ACHN (cell line): ENCODE data around the gene CTNNBL1.

Source experiments
- DNase-seq: peaks from one replicate; pipeline ENCODE4 v3.0.0-alpha.2; 2015
- in situ Hi-C: cut with HindIII; loops from 2 replicates; pipeline ENCODE4 v1.10.0; 2017; ENCODE audit warnings: low sequenced_read_pairs, low pct_ligation_motif_present, low pct_unique_long_range_greater_than_20kb

CTNNBL1 gene

DNA sequence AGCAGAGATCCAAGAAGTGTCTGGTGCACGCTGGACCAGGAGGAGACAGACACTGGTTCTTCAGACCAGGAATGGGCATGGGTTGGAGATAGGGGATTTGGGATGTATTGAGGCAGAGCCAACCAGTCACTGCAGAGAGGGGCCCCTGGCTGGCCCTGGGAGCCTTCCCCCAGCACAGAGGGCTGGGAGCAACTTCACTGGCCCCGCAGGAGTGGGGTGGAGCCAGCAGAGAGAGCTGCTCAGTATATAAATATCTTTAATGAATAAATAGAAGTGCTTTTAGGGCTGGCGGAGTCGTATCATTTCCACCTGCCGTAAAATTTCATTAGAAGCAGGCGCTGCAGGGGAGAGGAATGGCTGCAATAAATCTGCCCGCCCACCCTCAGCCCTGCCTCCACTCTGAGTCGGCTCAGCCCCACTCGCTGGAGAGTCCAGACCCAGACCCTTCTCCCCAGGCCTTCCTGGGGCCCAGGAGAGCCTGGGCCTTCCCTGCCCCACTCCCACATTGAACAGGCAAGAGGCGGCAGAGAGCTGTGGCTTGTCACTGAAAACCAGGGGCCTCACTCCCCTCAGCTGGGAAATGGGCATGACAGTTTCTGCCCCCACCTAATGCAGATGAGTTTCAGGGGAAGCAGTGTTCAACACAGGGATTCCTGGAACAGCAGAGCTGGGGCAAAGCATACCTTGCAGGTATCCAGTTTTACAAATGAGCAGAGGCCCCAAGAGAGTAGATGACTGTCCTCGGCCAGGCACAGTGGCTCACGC, 185.2 kb downstream of the CTNNBL1 start:
- in situ Hi-C loops = no loop called here
- DNase-seq = no peak

DNA sequence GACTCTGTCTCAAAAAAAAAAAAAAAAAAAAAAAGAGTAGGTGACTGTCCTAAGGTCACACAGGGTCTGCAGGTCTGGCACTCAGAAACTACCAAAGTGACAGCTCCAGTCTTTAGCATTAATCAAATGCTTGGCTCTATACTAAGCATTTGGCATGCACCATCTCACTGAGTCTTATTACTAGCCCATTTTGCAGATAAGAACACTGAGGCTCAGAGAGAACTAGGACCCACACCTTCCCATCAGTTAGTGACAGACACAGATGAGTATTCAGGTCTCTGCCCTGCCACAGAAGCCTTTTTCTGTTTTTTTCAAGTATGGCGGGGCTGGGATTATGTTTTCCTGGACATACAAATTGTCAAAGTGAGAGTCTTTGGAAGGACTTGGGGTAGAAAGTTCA, 186.0 kb downstream of the CTNNBL1 start:
- DNase-seq = no peak
- in situ Hi-C loops = no loop called here

DNA sequence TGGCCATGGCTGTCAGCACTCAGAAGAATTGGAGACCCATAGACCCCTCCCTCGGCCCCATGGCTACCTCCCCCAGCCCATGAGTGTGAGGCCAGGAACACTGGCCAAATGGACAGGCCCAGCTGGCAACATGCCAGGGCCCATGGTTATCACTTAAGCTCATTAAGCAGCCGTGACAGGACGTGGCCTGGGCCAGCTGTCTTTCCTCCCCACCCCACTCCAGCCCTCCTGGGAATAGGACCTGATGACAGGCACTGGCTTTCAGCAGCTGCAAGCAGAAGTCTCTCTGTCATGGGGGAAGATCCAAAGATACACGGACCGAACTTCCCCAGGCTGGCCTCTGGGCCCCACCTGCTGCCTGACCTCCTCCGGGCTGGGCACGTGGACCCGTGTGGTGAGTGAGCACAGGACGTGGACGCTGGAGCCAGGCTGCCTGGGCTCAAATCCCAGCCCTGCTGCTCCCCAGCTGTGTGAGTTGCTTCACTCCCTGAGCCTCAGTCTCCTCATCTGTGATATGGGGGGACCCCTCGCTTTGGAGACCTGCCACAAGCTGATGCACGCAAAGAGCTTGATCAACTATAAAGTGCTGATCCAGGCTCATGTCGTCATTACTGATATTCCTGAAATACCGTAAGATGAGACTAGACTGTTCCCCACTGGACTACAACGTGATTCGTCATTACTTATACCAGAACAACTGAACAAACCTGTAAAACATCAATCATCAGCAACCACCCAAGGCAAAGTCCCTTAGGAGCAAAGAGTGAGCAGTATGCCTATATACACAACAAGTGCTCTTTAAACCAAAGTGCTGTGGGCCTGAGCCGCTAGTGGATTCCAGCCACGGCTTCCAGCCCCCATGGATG, 187.1 kb downstream of the CTNNBL1 start:
- in situ Hi-C loops = no loop called here
- no peak for DNase-seq

DNA sequence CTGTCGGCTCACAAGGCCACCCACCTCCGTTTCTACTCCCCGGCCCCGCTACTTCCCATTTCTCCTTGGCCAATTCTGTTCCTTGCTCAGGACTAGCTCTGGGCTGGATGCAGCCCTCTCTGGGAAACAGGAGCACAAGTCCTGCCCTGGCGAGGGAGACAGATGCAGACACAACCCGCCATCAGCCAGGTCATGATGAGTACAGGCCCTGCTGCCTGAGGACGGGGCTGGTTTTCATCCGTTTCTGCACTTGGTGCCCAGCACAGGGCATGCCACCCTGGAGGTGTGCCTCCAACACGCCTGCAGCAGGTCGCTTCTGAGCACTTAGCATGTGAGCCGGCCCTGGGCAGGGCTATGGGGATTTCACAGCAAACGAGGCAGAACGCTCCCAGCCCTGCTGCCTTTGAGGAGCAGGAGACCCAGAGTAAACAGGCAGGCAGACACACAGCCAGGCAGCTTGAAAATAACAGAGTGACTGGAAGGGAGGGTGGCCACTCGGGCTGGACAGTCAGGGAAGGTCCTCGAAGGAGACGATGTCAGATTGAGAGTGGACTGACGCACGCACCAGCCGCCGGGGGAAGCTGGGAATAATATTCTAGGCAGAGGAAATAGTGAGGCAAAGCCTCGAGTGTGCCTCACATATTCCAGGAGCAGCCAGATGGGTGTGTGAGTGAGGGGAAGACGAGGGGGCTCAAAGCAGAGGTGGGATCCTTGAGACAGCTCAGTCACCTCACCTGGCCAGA, 187.9 kb downstream of the CTNNBL1 start:
- in situ Hi-C loops = no loop called here
- DNase-seq = no peak

DNA sequence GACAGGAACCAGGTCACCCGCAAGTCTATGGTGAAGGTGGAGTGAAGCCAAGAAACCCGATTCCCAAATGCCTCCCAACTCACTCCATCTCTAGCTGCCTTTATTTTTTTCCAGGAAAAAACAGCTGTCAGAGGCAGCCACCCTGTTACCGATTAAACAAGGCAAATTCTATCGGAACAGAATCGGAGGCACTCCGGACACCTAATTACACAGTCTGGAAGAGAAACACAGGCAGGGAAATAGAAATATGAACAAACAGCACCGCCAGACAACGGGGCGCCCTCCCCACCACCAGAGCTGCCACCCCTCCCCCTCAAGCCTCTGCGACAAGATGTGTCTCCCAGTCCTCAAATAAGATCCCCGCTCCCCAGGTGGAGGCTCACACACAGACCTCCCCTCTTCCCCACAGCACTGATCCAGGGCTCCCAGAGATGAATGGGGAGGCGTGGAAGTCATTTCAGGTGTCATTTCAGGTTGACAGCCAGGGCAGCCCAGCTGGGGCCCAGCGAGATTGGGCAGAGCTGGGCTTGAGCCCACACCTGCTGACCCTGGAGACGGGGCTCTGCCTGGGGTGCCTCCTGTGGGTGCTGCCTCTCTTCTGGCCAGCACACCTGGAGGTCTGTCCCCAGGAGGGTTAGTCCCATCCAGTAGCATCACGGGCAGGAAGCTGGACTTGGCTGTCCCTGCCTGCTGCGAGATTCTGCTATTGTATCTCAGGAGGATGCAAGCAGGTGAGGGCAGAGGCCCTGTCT, 189.3 kb downstream of the CTNNBL1 start:
- in situ Hi-C loops = no loop called here
- no peak for DNase-seq

DNA sequence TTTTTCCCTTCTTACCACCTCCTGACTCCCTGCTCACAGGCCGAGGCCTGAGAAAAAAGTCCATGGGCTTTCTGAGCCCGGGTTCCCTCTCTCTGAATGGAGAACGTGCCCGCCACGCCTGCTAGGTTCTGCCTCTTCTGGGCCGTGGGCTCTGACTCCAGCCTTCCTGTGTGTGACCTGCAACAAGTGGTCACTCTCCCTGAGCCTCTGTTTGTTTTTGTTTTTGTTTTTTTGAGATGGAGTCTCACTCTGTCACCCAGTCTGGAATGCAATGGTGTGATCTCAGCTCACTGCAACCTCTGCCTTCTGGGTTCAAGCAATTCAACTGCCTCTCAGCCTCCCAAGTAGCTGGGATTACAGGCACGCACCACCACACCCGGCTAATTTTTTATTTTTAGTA, 191.2 kb downstream of the CTNNBL1 start:
- in situ Hi-C loops = no loop called here
- no peak for DNase-seq

DNA sequence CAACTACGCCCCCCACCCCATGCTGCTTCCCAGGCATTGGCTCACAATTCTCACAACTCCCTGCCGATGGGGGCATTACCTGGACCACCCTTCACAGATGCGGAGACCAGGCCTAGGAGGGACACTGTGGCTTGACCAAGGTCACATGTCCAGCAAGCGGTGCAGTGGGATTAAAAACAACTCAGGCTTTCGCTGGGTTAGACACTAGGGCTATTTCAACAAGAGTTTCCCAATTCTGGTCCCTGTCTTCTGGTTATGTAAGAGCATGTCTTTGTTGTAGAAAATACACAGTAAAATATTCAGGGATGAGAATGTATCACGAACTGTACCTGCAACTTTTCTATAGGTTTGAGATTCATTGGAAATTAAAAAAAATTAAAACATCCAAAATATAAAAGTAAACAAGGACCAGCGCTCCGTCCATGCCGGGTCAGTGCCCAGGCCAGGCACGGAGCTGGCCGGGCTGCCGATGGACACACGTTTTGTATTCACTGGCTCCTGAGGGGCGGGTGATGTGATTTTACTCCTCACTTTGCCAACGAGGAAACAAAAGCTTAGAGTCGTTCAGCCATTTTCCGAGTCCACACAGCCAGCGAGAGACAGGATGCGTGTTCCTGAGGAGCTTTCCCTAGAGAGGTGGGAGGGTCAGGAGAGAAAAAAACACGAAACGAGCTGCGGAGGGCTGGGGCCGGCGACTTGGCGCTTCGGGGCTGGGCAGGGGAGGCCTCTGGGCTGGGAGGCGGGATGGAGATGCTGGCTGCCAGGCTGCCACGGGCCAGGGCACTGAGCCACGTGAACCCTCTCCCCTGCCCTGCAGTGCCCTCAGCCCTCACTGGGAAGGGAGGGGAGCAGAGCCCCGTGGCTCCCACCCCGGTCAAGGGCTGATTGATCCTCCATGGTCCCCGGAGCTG, 192.0 kb downstream of the CTNNBL1 start:
- in situ Hi-C loops = no loop called here
- DNase-seq = no peak

DNA sequence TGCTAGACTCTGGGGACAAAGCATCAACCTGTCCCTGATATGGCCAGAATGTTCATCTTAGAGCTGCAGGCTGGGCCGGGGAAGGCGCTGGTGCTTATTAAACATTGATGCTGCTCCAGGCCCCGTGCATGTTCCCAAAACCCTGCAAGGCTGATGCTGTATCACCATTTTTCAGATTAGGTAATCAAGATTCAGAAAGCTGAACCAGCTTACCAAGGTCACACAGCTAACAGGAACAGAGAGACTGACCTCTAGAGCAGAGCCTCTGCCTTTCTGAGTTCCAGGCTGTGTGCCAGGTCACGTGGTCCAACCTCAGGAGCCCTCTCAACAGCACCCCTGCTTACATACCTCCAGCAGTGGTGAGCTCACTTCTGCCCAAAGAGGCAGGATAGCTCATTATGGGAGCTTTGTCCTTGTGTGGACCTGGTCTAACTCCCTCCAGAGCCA, 193.0 kb downstream of the CTNNBL1 start:
- in situ Hi-C loops = no loop called here
- peak; percentile 5 for DNase-seq

DNA sequence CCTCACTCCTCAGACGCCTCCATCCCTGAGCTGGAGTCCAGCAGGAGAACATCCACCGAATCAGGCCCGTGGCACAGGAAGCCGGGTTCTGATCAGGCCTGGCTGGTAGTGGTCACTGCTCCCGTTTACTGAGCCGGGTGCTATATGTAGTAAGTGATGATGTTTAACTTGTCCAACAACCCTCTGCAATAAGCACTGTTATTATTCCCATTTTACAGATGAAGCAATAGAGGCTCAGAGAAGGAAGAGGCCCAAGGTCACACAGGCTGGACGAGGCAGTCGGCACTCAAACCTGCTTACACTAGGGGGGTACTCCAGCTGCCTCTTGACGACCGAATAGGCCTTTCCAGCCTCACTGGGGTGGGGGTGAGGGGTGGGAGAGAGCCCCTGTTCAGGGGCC, 194.8 kb downstream of the CTNNBL1 start:
- in situ Hi-C loops = no loop called here
- no peak for DNase-seq

DNA sequence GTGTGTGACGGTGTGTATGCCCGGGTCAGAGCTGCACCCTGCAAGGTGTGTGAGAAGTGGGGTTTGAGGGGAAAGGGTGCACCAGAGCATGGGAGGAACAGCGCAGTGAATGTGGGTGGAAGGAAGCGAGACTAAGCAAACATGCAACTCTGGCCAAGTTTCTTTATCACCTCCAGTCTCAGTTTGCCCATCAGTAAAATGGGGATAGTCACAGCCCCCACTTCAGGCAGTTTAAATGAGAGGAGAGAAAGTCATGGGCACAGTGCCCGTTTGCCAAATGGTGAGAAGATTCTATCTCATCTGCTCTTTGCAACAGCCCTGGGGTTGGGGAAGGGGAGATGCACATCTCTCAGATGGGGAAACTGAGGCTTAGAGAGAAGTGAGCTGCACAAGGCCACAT, 196.3 kb downstream of the CTNNBL1 start:
- in situ Hi-C loops = no loop called here
- no peak for DNase-seq

DNA sequence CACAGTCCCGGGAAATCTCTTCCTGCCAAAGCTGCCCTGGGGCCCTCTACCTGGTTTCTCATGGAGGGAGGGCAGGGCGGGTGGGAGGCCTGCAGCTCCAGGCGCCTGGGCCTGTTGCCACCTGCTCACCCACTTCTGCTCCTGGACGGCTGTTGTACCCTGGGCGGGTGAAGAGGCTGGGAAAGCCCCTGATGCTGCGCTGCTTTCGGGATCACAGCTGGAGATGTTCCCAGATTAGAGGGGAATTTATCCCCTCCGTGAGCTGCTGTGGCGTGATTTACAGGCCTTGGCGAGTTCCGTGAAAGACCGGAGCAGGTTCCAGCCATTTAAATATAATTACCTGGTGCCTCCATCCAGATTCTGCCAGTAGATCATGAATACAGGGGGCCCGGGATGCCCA, 196.8 kb downstream of the CTNNBL1 start:
- in situ Hi-C loops = no loop called here
- DNase-seq = no peak

DNA sequence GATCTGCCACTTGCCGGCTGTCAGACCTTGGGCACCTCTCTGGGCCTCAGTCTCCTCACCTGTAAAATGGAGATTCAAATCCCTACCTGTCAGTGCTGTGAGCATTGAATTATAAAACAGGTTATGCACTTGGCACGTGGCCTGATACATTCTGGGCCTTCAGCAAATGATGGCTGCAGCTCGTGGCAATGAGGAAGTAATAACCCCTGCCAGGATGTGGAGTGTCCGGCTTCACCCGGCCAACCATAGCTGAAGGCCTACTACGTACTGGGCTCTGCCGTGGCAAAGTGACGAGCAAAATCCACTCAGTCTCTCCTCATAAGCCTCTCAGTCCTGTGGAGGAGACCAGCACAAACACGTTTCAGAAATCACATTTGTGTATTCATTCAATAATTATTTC, 198.2 kb downstream of the CTNNBL1 start:
- in situ Hi-C loops = no loop called here
- no peak for DNase-seq

DNA sequence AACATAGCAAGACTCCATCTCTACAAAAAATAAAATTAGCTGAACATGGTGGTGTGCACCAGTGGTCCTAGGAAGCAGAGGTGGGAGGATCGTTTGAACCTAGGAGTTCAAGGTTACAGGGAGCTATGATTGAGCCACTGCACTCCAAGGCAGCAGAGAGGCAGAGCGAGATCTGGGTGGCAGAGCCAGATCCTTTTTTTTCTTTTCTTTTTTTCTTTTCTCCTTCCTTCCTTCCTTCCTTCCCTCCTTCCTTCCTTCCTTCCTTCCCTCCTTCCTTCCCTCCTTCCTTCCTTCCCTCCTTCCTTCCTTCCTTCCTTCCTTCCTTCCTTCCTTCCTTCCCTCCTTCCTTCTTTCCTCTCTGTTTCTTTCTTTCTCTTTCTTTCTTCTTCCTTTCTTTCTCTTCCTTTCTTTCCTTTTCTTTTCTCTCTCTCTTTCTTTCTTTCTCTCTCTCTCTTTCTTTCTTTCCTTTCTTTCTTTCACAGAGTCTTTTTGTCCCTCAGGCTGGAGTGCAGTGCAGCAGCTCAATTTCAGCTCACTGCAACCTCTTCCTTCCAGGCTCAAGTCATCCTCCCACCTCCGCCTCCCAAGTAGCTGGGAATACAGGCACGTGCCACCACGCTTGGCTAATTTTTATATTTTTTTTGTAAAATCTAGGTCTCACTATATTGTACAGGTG, 199.9 kb downstream of the CTNNBL1 start:
- DNase-seq = no peak

DNA sequence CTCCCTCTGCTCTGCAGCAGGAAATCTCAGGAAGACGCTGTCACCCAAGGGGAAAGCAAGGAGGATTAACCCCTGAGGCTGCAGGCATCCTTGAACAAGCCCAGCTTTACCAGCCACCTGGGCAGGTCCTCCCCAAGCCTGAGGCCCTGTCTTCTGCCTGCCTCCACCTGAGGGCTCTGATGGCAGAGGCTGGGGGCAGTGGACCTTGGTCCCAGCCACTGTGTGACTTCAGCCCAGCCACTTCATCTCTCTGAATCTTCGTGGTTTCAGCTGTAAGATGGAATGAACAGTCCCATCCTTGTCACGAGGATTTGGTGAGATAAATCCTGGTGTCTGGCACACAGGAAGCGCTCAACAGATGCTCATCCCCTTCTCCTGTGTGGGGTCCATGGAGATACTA, 200.6 kb downstream of the CTNNBL1 start:
- DNase-seq = no peak
- in situ Hi-C loops = no loop called here

More for the DNA sequence above, 199.9 kb downstream of the CTNNBL1 start:
- in situ Hi-C loops = no loop called here

DNA sequence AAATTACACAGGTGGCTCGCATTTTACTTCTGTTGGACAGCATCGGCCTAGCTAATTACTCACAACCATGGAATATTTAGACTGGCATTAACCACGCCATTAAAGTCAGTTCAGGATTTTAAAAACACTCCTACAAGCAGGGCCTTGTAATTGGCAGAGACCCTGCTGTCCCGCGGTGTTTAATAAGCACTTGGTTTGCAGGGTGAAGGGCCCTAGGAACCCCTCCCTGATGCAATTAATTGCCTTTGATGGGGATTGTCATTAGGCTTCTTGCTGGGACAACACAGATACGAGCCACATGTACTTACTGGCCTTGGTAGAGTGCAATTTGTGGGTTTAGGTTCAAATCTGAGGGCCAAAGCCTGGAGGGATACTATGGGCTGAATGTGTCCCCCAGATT, 201.3 kb downstream of the CTNNBL1 start:
- DNase-seq = no peak
- in situ Hi-C loops = no loop called here

DNA sequence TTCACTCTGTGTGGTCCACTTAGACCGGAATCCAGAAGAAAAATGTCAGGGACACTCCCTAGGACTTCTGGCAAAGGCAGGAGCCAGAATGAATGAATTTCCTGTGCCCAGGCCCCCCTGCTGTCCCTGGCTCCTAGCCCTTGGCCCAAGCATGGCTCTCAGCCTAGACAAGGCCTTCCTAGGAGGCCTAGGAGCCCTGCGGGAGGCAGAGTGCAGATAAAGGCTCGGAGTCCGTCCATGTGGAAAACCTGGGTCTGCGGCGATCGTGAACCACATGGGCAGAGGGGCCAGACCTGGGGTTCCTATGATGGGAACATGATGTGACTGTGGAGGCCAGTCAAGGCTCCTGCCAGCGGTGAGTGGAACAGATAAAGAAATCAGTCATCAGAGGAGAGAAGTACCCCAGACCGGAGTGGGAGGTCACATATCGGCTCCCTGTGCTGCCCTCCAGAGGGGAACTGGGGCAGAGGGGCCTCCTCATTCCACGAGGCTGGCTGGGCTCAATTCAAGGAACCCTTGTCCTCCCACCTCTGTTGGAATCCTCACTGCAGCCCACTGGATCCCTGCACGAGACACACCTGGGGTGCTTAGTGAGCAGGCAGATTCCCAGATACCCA, 203.2 kb downstream of the CTNNBL1 start:
- in situ Hi-C loops = no loop called here
- DNase-seq = no peak
